ENCODE results near the gene WDPCP. TPM values are rescaled to one million over a fixed set of nuclear protein-coding genes. Genes with fewer than 3 reads are reported as not detected.

The WDPCP gene
- total and polyA plus RNA-seq, 10 donors = 2.1 to 20.0 (median 13.3) TPM

DNA sequence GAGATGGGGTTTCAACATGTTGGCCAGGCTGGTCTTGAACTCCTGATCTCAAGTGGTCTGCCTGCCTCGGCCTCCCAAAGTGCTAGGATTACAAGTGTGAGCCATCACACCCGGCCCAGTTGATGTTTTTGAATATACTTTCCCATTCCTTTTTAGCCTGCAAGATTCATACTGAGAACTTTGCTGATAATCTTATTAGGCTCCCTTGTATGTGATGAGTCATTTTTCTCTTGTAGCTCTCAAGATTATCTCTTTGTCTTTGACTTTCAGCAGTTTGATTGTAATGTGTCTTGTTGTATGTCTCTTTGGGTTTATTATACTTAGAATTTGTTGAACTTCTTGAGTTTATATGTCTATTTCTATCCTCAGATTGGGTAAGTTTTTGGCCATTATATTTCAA is 456.3 kb downstream of the WDPCP start:
- Histone ChIP-seq H3K9me3 (peaks cover 2 to 83% (median 75%) of the 10 kb centered on the region in 8 donors), H3K27me3 (replicated peaks in 1 of 7) (no peaks in the 10 kb centered on the region), H3K4me3 (no peak overlapping the region), H3K36me3 (peaks cover 0 to 3% (median 0%) of the 10 kb centered on the region in 6 donors), H3K4me1 (no peaks in the 10 kb centered on the region), H3K27ac (no peak overlapping the region)
- 78 to 95% (median 88%) methylated on average over 2 of the region's 2 CpGs for WGBS, 5 donors
- DNase-seq = no peak
- TF ChIP-seq POLR2AphosphoS5 (IDR thresholded peaks at IDR 0.05) (no peak), POLR2A (IDR thresholded peaks at IDR 0.05) (no peak)
- TF ChIP-seq, protein P1, sequence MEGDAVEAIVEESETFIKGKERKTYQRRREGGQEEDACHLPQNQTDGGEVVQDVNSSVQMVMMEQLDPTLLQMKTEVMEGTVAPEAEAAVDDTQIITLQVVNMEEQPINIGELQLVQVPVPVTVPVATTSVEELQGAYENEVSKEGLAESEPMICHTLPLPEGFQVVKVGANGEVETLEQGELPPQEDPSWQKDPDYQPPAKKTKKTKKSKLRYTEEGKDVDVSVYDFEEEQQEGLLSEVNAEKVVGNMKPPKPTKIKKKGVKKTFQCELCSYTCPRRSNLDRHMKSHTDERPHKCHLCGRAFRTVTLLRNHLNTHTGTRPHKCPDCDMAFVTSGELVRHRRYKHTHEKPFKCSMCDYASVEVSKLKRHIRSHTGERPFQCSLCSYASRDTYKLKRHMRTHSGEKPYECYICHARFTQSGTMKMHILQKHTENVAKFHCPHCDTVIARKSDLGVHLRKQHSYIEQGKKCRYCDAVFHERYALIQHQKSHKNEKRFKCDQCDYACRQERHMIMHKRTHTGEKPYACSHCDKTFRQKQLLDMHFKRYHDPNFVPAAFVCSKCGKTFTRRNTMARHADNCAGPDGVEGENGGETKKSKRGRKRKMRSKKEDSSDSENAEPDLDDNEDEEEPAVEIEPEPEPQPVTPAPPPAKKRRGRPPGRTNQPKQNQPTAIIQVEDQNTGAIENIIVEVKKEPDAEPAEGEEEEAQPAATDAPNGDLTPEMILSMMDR (IDR thresholded peaks at IDR 0.05 in 8 of 11, conservative IDR thresholded peaks at IDR 0.05 in 3 of 11) = no peak
- intact Hi-C loops (cut with DNase I; ENCODE audit: low total_unique reads) = no loop called here

DNA sequence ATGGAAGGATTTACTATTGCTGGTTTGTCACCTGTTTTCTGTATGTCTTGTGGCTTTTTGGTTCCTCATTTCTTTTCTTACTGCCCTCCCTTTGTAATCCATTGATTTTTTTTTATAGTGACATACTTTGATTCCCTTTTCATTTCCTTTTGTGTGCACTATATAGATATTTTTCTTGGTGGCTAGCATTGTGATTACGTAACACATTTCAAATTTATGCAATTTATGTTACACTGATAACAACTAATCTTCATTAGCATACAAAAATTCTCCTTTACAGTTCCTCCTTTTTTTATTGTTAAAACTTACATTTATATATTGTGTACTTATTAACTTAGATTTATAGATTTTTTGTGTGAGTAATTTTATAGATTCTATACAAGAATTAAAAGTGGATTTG is 457.1 kb downstream of the WDPCP start:
- TF ChIP-seq, protein P1 (IDR thresholded peaks at IDR 0.05 in 8 of 11, conservative IDR thresholded peaks at IDR 0.05 in 3 of 11) = no peak
- TF ChIP-seq POLR2A (IDR thresholded peaks at IDR 0.05) = no peak
- no peak for TF ChIP-seq POLR2AphosphoS5 (IDR thresholded peaks at IDR 0.05)
- no peak overlapping the region for H3K4me3 ChIP-seq
- intact Hi-C loops (cut with DNase I; ENCODE audit: low total_unique reads) = no loop called here

DNA sequence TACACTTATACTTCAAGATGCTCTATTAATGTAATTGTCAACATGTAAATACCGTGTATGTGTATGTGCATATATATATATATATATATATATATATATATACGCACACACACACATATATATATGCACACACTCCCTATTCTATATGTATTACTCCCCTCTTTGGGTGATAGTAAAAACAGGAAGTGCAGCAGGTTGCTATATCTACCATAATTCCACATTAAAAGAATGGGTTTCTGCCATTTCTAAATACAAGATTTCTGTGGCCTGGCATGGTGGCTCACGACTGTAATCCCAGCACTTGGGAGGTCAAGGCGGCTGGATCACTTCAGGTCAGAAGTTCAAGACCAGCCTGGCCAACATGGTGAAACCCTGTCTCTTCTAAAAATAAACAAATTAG is 460.7 kb downstream of the WDPCP start:
- DNase-seq = no peak
- Histone ChIP-seq H3K9me3 (peaks cover 0 to 39% (median 33%) of the 10 kb centered on the region in 8 donors), H3K27me3 (replicated peaks in 1 of 7) (no peaks in the 10 kb centered on the region), H3K4me3 (no peak overlapping the region), H3K27ac (no peak overlapping the region), H3K4me1 (peaks cover 0 to 6% (median 0%) of the 10 kb centered on the region in 6 donors), H3K36me3 (no peaks in the 10 kb centered on the region)
- 87 to 95% (median 90%) methylated on average over 4 of the region's 4 CpGs for WGBS, 5 donors
- TF ChIP-seq POLR2AphosphoS5 (IDR thresholded peaks at IDR 0.05) (no peak), POLR2A (IDR thresholded peaks at IDR 0.05) (no peak)
- TF ChIP-seq, protein P1 (IDR thresholded peaks at IDR 0.05 in 8 of 11, conservative IDR thresholded peaks at IDR 0.05 in 3 of 11) = no peak
- intact Hi-C loops (cut with DNase I; ENCODE audit: low total_unique reads) = no loop called here

More for the DNA sequence above, 457.1 kb downstream of the WDPCP start:
- Histone ChIP-seq H3K4me1 (no peaks in the 10 kb centered on the region), H3K9me3 (peaks cover 2 to 75% (median 67%) of the 10 kb centered on the region in 8 donors), H3K27ac (no peak overlapping the region), H3K27me3 (replicated peaks in 1 of 7) (no peaks in the 10 kb centered on the region), H3K36me3 (peaks cover 0 to 3% (median 0%) of the 10 kb centered on the region in 6 donors)
- 65 to 94% (median 88%) methylated on average over 1 of the region's 1 CpG for WGBS, 5 donors
- DNase-seq = no peak

DNA sequence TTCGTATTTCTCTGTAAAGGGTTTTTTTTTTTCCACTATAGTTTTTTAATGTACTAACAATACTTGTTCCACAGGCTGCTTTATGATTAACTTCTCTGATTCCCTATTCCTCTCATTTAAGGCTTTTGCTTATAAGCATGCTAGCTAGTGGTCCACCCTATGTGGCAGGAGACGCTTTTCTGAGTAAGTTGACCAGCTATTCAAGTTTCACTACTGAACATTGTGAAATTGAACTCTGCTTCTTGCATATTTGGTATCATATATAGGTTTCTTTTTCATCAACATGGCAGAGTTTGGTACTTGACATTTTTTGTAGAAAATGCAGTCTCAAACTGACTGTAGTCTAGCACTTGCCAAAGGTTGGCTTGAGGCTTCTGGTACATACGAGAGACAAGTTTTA is 463.4 kb downstream of the WDPCP start:
- Histone ChIP-seq H3K4me3 (no peak overlapping the region), H3K27me3 (replicated peaks in 1 of 7) (no peaks in the 10 kb centered on the region), H3K9me3 (peaks cover 0 to 15% (median 7%) of the 10 kb centered on the region in 8 donors), H3K36me3 (peaks cover 0 to 13% (median 4%) of the 10 kb centered on the region in 6 donors), H3K4me1 (peaks cover 0 to 6% (median 0%) of the 10 kb centered on the region in 6 donors), H3K27ac (no peak overlapping the region)
- no peak for TF ChIP-seq POLR2AphosphoS5 (IDR thresholded peaks at IDR 0.05)
- TF ChIP-seq POLR2A (IDR thresholded peaks at IDR 0.05) = no peak
- TF ChIP-seq, protein P1 (IDR thresholded peaks at IDR 0.05 in 8 of 11, conservative IDR thresholded peaks at IDR 0.05 in 3 of 11) = no peak
- 82 to 90% (median 86%) methylated on average over 3 of the region's 3 CpGs for WGBS, 5 donors
- DNase-seq = no peak
- intact Hi-C loops (cut with DNase I; ENCODE audit: low total_unique reads) = no loop called here

All from spleen (tissue), 11 donors.